Fibroblast of skin of right quadriceps (primary cell): ENCODE results near the gene SNX8.

ENCODE experiments used
- DNase-seq: peaks from one replicate; pipeline ENCODE4 v3.0.0-alpha.2; 2013

Gene SNX8

DNA sequence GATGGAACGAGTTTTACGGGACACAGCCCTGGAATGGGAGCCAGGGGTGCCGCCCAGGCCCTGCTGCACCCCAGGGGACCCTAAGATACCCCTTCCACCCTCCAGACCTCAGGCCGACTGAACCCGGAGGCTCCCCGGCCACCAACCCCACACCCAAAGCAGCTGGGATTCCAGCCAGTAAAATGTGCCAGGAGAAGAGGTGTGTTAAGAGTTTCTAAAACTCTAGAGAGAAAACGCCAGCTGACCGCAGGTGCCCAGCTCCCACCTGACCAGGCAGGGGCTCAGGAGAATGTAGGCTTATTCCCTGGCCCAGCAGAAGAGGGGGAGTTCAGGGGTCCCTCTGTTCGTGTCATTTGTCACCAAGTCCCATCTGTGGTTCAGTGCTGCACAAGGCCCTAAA, 54.8 kb downstream of the SNX8 start:
- no peak for DNase-seq

- no peak for DNase-seq
Observed at GRCh38 chr7:2258661-2259365, 55.4 kb downstream of the SNX8 start.

DNA sequence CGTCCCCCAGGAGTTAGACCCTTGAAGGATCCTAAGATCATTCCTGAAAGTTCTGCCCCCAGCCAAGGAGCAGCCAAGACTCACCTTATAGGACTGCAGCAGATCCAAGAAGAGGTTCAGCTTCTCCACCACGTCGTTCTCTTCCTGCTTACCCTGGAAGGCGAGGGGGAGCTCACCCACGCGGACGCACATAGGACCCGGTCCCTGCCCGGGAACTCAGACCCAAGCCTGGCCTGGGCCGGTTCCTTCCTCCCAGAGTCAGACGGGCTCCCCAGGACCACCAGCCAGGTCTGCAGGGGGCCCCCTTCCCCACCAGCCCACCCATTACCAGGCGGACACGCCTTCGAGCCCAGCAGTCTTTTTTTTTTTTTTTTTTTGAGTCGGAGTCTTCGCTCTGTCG, 56.6 kb downstream of the SNX8 start:
- no peak for DNase-seq

GRCh38 chr7:2257046-2257551, 57.1 kb downstream of the SNX8 start:
- DNase-seq: no peak

DNA sequence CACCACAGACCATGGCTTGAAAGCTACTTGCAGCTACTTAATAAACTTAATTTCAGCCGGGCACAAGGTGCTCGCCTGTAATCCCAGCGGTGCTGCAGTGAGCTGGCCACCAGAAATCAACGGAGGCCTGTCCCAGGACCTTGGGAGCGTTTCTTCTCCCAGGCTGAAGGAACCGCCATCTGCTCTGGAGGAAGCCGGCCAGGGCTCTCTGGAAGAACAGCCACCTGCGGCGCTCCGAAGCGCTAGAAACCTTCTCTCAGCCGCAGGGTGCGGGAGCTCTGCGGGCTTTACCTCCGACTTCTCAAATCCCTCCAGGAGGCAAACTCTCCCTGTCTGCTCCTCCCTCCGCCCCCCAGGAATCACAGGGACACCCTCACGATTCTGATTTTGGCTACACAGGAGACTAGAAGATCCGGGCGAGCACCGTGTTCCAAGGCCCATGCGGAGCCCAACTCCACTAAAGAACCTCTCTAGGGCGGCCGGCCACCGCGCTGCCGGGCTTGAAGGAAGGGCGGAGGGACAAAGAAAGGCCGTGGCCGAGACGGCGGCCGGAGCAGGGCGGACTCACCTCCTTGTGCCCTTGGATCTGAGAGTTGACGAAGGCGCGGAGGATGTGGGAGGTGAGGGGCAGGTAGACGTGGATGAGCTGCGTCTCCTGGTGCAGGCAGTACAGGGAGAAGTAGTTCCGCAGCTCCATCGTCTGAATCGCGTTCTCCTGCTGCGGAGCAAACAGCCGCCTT, 57.8 kb downstream of the SNX8 start:
- no peak for DNase-seq

GRCh38 chr7:2255145-2256139, 58.8 kb downstream of the SNX8 start:
- DNase-seq: no peak

DNA sequence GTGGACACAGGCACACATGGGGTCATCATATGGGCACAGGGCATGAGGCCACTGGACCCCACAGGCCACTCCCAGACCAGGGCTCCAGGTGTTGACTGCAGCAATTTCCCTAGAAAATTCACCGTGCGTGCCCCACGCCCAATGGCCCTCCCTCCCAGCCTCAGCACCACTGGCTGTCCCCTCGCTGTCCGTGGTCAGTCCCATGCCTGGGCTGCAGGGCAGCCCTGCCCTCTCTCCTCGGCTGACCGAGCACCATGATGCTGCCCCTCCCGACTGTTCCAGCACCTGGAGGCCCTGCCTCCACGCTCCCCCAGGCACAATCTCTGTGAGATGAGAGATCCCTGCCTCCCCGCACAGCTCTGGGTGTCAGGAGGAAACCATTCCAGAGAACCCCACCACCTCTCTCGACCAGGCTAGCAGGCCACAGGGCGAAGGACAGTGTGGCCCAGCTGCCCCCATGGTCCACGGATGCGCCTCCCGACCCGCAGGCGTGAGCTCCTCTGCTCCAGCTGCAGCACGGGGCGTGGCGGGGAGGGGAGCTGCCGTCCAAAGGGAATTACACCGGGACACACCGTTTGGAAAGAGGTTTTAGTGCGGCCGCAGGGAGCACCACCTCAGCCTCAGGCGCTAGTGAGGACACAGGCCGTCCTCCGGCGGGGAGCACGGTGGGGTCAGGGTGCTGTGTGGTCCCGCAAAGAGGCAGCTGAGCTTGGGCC, 59.7 kb downstream of the SNX8 start:
- DNase-seq: no peak

DNA sequence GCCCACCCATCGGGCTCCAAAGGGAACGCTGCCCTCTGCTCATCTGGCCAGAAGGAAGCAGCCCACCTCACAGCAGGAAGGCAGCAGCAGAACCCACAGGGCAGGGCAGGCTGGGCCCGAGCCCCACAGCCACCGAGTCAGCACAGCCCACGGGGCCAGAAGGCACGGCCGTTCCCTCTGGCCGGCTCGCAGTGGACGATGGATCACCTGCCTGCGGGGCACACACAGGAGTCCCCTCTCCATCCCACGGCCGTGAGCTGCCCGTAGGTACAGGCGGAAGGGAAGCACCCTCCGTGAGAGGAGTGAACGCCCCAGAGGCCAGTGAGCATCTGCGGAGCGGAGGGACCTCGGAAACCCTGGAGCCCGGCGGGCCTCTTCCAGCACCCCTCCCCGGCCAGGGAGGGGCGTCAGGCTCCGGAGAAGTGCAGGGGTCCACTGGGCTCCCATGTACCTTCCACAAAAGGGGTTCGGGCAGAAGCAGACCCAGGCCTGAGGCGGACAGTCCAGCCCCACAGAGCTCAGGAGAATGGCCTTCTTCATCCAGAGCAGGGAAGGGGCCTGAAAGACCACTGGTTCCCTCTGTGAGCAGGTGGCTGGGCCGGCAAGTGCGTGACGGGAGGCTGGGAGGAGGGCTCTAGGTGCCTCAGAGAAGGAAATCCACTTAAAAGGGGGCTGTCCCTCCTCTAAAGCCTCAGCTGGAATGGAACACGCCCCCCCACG, 60.6 kb downstream of the SNX8 start:
- DNase-seq: no peak

GRCh38 chr7:2253021-2253420, 61.2 kb downstream of the SNX8 start:
- no peak for DNase-seq

DNA sequence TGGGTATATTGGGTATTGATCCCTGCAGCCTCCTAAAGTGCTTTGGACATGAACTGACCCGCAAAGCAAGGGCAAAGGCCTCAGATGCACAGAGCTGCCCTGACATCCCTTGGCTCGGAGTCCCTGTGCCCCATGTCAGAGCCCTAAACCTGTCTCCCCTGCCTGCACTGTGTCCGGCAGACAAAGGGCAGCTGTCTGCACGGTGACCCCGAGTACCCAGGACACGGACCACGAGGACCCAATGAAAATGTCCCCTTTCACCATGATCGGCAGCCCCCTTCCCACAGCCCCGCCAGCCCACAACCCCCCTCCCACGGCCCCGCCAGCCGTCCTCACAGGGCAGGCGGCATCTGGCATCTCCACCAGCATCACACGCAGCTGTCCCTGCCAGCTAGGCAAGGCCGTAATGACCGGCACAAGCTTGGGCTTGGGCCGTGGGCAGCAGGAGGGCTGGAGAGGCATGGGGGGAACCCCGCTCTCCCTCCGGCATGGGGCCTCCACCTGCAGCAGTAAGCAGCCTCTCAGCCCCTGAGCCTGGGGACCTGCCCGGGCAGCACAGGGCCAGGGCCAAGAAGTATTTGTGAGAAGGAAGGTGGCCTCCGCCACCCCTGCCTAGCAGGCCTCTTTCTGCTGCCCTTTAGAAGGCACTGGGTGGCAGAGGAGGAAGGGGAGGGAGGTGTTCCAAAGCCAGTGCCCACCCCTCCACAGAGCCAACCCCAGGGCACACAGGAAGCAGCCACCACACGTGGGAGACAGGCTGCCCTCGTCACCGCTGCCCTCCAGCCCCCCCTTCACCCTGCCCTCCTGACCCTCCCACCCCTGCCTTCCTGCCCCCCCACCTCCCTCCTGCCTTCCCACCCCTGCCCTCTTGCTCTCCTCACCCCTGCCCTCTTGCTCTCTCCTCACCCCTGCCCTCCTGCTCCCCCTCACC, 62.1 kb downstream of the SNX8 start:
- DNase-seq: no peak

GRCh38 chr7:2251381-2251780, 62.9 kb downstream of the SNX8 start:
- DNase-seq: no peak

- DNase-seq: no peak
Observed at GRCh38 chr7:2249744-2250323, 64.4 kb downstream of the SNX8 start.

- peak; percentile 94 for DNase-seq
Observed at GRCh38 chr7:2248984-2249694, 65.1 kb downstream of the SNX8 start.

DNA sequence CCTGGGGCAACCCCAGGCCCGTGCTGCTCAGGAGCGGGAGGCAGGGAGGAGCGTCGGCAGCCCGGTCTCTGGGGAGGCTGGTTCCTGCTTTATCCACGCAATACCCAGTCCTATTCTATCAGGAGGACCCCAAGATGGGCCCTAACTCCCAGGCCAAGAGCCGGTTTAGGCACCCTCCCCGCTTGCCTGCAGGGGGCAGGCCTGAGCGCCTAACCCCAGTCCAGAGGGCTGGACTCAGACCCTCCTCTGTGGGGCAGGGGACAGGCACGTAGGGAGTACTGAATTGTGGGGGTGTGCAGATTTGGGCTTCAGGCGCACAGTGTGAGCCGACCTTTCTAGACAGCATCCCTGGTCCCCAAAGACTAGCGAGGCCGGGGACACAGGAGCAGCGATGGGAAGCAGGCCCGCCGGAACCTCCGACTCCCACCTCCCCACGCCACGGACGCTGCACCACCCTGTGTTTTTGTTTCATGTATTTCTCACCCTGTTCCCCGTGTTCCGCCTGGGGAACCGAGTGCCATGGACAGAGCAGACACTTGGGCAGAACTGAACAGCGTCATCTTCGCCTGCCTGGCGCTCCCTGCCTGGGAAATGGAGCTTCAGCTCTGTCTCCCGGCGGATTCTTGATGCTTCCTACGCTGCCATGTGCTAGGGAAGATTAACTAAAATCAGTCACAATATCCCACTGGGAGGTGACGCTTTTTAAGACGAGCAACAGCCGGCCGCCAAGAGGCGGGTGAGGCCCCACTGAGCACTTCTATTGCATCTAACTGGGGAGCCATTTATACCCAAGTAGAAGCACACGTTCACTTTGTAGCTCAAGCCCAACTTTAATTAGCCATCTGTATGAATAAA, 66.9 kb downstream of the SNX8 start:
- DNase-seq: no peak

- DNase-seq: no peak
Observed at GRCh38 chr7:2245883-2246675, 68.2 kb downstream of the SNX8 start.

DNA sequence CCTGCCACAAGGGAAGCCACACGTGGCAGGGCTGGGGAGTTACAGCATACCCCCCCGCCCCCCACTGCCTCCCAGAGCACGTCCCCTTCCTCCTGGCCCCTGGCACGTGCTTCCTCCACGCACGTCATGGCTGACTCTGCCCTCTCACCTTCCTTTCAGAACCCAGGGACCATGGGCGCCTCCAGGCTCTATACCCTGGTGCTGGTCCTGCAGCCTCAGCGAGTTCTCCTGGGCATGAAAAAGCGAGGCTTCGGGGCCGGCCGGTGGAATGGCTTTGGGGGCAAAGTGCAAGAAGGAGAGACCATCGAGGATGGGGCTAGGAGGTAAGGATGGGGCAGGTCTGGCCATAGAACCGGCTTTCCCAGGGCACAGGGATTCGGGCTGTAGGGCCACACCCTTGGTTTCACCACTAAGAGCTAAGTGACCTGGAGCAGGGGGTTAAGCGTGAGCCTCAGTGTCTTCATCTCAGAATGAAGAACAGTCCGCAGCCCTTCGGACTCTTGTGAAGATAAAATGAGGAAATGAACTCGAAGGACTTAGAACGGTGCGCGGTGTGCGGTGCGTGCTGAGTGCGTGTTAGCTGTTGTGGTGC, 69.7 kb downstream of the SNX8 start:
- DNase-seq: no peak

DNA sequence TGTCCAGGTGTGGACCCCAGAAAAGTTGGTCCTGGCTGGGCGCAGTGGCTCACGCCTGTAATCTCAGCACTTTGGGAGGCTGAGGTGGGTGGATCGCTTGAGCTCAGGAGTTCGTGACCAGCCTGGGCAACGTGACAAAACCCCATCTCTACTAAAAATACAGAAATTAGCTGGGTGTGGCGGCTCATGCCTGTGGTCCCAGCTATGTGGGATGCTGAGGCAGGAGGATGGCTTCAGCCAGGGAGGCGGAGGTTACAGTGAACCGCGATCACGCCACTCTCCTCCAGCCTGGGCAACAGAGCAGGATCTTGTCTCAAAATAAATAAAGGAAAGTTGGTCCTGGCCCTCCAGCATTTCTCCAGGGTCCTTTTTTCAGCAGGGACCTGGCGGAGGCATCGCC, 70.8 kb downstream of the SNX8 start:
- DNase-seq: no peak
